Loucy (cell line): ENCODE results near the gene RRP1.
A peak's percentile ranks its signal among the peaks of the same experiment; 100 is the strongest.

Source experiments
- H2AFZ ChIP-seq: fragments of 200-600 bp; sonication (generic); 2 replicates; pipeline ENCODE4 v1.6.0; 2016; ENCODE audit warnings: antibody characterized with exemption, mild to moderate bottlenecking, low read length, moderate library complexity
- H3F3A ChIP-seq: fragments of 200-600 bp; 2 replicates; pipeline ENCODE4 v1.6.0; 2016; ENCODE audit warnings: antibody characterized with exemption, low read depth, mild to moderate bottlenecking
- H3K27me3 ChIP-seq: fragments of 200-600 bp; sonication (generic); 2 replicates; pipeline ENCODE4 v1.6.1; 2014; ENCODE audit warnings: low read length, mild to moderate bottlenecking; ENCODE audit not compliant: insufficient read depth, poor library complexity, severe bottlenecking
- H3K36me3 ChIP-seq: fragments of 200-600 bp; sonication (generic); 2 replicates; pipeline ENCODE4 v1.6.1; 2016; ENCODE audit warnings: low read length; ENCODE audit not compliant: insufficient read depth
- H3K4me1 ChIP-seq: fragments of 200-600 bp; sonication (generic); 2 replicates; pipeline ENCODE4 v1.5.1; 2014; ENCODE audit warnings: low read length, mild to moderate bottlenecking; ENCODE audit not compliant: insufficient read depth, poor library complexity, severe bottlenecking
- H3K4me2 ChIP-seq: fragments of 200-600 bp; sonication (generic); 2 replicates; pipeline ENCODE4 v1.6.0; 2014; ENCODE audit warnings: antibody characterized with exemption, low read length, low read depth, mild to moderate bottlenecking; ENCODE audit not compliant: poor library complexity, severe bottlenecking
- H3K4me3 ChIP-seq: fragments of 200-600 bp; sonication (generic); 2 replicates; pipeline ENCODE4 v1.5.1; 2014; ENCODE audit warnings: low read length, mild to moderate bottlenecking, mixed read lengths; ENCODE audit not compliant: poor library complexity, severe bottlenecking
- H3K79me2 ChIP-seq: fragments of 200-600 bp; sonication (generic); 2 replicates; pipeline ENCODE4 v1.6.1; 2014; ENCODE audit warnings: low read length; ENCODE audit not compliant: insufficient read depth
- H3K9ac ChIP-seq: fragments of 200-600 bp; sonication (generic); 2 replicates; pipeline ENCODE4 v1.6.0; 2014; ENCODE audit warnings: mild to moderate bottlenecking, low read depth, low read length, moderate library complexity; ENCODE audit not compliant: poor library complexity, severe bottlenecking
- H3K9me2 ChIP-seq: fragments of 200-600 bp; sonication (generic); replicated peaks from 2 replicates; pipeline ENCODE4 v1.6.1; 2016; ENCODE audit warnings: low read depth, low read length, mixed read lengths
- H3K9me3 ChIP-seq: fragments of 200-600 bp; sonication (generic); 2 replicates; pipeline ENCODE4 v1.6.1; 2014; ENCODE audit warnings: mild to moderate bottlenecking, antibody characterized with exemption, low read length, low read depth; ENCODE audit not compliant: insufficient read depth
- H4K20me1 ChIP-seq: fragments of 200-600 bp; sonication (generic); 2 replicates; pipeline ENCODE4 v1.6.0; 2014; ENCODE audit warnings: antibody characterized with exemption, low read length, mild to moderate bottlenecking; ENCODE audit not compliant: insufficient read depth, poor library complexity, severe bottlenecking
- EZH2phosphoT487 ChIP-seq: fragments of 200-600 bp; IDR thresholded peaks from 2 replicates; pipeline ENCODE4 v1.6.1; 2018; ENCODE audit warnings: antibody characterized with exemption, mild to moderate bottlenecking, moderate library complexity, borderline replicate concordance
- TF ChIP-seq, protein P1 (sequence below): fragments of 200-600 bp; sonication (generic); conservative IDR thresholded peaks from 2 replicates; pipeline ENCODE4 v1.5.1; 2014; ENCODE audit warnings: mild to moderate bottlenecking, antibody characterized with exemption, low read length

The RRP1 gene

GRCh38 chr21:43777953-43778352 lies 11.4 kb upstream of the RRP1 start:
- TF ChIP-seq EZH2phosphoT487 = no peak
- TF ChIP-seq, protein P1, sequence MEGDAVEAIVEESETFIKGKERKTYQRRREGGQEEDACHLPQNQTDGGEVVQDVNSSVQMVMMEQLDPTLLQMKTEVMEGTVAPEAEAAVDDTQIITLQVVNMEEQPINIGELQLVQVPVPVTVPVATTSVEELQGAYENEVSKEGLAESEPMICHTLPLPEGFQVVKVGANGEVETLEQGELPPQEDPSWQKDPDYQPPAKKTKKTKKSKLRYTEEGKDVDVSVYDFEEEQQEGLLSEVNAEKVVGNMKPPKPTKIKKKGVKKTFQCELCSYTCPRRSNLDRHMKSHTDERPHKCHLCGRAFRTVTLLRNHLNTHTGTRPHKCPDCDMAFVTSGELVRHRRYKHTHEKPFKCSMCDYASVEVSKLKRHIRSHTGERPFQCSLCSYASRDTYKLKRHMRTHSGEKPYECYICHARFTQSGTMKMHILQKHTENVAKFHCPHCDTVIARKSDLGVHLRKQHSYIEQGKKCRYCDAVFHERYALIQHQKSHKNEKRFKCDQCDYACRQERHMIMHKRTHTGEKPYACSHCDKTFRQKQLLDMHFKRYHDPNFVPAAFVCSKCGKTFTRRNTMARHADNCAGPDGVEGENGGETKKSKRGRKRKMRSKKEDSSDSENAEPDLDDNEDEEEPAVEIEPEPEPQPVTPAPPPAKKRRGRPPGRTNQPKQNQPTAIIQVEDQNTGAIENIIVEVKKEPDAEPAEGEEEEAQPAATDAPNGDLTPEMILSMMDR = no peak
- H4K20me1 ChIP-seq = peaks cover 22% of the 10 kb centered on the region
- peak overlapping the region; percentile 78 for H3K4me2 ChIP-seq
- peak overlapping the region; percentile 64 for H3K4me3 ChIP-seq
- H3K36me3 ChIP-seq = peaks cover 9% of the 10 kb centered on the region; the same call in 1 of the 2 replicates
- H3K4me1 ChIP-seq = peaks cover 56% of the 10 kb centered on the region
- peak overlapping the region; percentile 74 for H3K9ac ChIP-seq
- no peaks in the 10 kb centered on the region for H3K9me2 ChIP-seq
- H3K79me2 ChIP-seq = peaks cover 41% of the 10 kb centered on the region
- H2AFZ ChIP-seq = no peak overlapping the region
- no peaks in the 10 kb centered on the region for H3K27me3 ChIP-seq
- no peaks in the 10 kb centered on the region for H3K9me3 ChIP-seq
- peaks cover 6% of the 10 kb centered on the region; the same call in 1 of the 2 replicates for H3F3A ChIP-seq

GRCh38 chr21:43778469-43779335 lies 10.7 kb upstream of the RRP1 start:
- Histone ChIP-seq H3F3A (peaks cover 6% of the 10 kb centered on the region; the same call in 1 of the 2 replicates), H3K36me3 (0 out of 2 replicates have a peak, but pooled peaks cover 1% of the 10 kb centered on the region), H4K20me1 (peaks cover 22% of the 10 kb centered on the region), H3K27me3 (no peaks in the 10 kb centered on the region), H3K9me3 (no peaks in the 10 kb centered on the region), H3K9ac (peak overlapping the region; percentile 74), H3K4me1 (peaks cover 63% of the 10 kb centered on the region), H3K4me2 (peak overlapping the region; percentile 78), H3K4me3 (peak overlapping the region; percentile 64), H2AFZ (peak overlapping the region; percentile 23; the same call in 1 of the 2 replicates), H3K9me2 (no peaks in the 10 kb centered on the region), H3K79me2 (peaks cover 34% of the 10 kb centered on the region)
- no peak for TF ChIP-seq EZH2phosphoT487
- TF ChIP-seq, protein P1 = 0 out of 2 replicates have a peak, but pooled peaks have one; percentile 19

DNA sequence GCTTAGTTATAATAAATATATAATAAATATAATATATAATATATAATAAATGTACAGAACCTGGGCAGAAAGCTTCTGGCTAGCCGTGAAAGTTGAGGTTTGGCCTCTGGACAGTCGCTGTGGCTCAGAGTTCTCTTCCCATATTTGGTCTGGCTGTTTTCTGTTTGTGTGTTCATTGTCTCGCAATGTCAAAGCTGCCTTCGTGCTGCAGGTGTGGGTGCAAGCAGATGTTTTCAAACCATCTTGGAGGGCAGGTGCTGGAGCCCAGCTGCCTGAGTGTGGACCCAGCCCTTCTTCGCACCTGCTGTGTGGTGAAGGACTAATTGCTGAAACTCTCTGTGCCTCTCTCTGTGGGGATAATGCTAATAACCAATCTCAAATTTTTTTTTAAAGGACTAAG lies 9.7 kb upstream of the RRP1 start:
- peak overlapping the region; percentile 78 for H3K4me2 ChIP-seq
- peaks cover 6% of the 10 kb centered on the region; the same call in 1 of the 2 replicates for H3F3A ChIP-seq
- peaks cover 14% of the 10 kb centered on the region for H4K20me1 ChIP-seq
- H3K9ac ChIP-seq = peak overlapping the region; percentile 74
- H2AFZ ChIP-seq = no peak overlapping the region
- H3K27me3 ChIP-seq = no peaks in the 10 kb centered on the region
- peaks cover 63% of the 10 kb centered on the region for H3K4me1 ChIP-seq
- H3K36me3 ChIP-seq = no peaks in the 10 kb centered on the region
- no peaks in the 10 kb centered on the region for H3K9me2 ChIP-seq
- no peaks in the 10 kb centered on the region for H3K9me3 ChIP-seq
- H3K4me3 ChIP-seq = peak overlapping the region; percentile 41
- no peak for TF ChIP-seq EZH2phosphoT487
- TF ChIP-seq, protein P1 = no peak
- H3K79me2 ChIP-seq = peaks cover 29% of the 10 kb centered on the region
